Upper lobe of left lung (tissue), 6 donors: ENCODE measurements around the gene EPHB2. TPM values are rescaled to one million over a fixed set of nuclear protein-coding genes. Genes with fewer than 3 reads are reported as not detected.

Source experiments
- ATAC-seq, 2 donors: fragments of 200-7000 bp; cut with Tn5 transposase; one replicate each; pipeline ENCODE4 v1.9.1; 2022; ENCODE audit warnings: mild to moderate bottlenecking in 2 of 2, moderate library complexity in 2 of 2; ENCODE audit not compliant: low FRiP score in 2 of 2
- DNase-seq, 2 donors: peaks; one replicate each; pipeline ENCODE4 v3.0.0-alpha.2; 2019 to 2020
- H3K27ac ChIP-seq, 4 donors: fragments of 200-600 bp; sonication (generic); one replicate each; pipeline ENCODE4 v1.5.1; 2016 to 2019
- H3K27me3 ChIP-seq, 4 donors: fragments of 200-600 bp; sonication (generic); one replicate each; pipeline ENCODE4 v1.5.1; 2017 to 2019
- H3K36me3 ChIP-seq, 4 donors: fragments of 200-600 bp; sonication (generic); one replicate each; pipeline ENCODE4 v1.5.1; 2016 to 2019
- H3K4me1 ChIP-seq, 4 donors: fragments of 200-600 bp; sonication (generic); one replicate each; pipeline ENCODE4 v1.5.1; 2018 to 2019
- H3K4me3 ChIP-seq, 4 donors: fragments of 200-600 bp; sonication (generic); one replicate each; pipeline ENCODE4 v1.5.1; 2017 to 2019; ENCODE audit warnings: mild to moderate bottlenecking in 2 of 4, moderate library complexity in 1 of 4
- H3K9me3 ChIP-seq, 4 donors: fragments of 200-600 bp; sonication (generic); one replicate each; pipeline ENCODE4 v1.5.1; 2018 to 2019
- EP300 ChIP-seq, 4 donors: sonication (generic); formaldehyde crosslinking; IDR thresholded peaks; one replicate each; pipeline ENCODE4 v1.5.1; 2017; ENCODE audit warnings: antibody characterized with exemption in 4 of 4, control low read depth in 2 of 4
- POLR2A ChIP-seq, 4 donors: fragments of 450-650 bp; IDR thresholded peaks; one replicate each; pipeline ENCODE4 v1.5.1; 2016 to 2017; ENCODE audit warnings: antibody characterized with exemption in 4 of 4, mild to moderate bottlenecking in 2 of 4
- POLR2AphosphoS5 ChIP-seq, 2 donors: sonication (generic); formaldehyde crosslinking; IDR thresholded peaks; one replicate each; pipeline ENCODE4 v1.5.1; 2017; ENCODE audit warnings: antibody characterized with exemption in 2 of 2
- WGBS, 2 donors: methylation state at CpG; one replicate each; pipeline ENCODE4 v1.1.5; 2017 to 2018; 5-methylcytosine and 5-hydroxymethylcytosine counted together
- total RNA-seq, 6 donors: library from RNA; depleted of rRNA in 4 of 6; stranded (reverse); fragments of >200 nt in 4 of 6; gene quantifications; one replicate each; pipeline versions ENCODE4 v1.1.0 to v1.2.1, GENCODE V29; 2016 to 2021
- TF ChIP-seq, protein P1 (sequence below), 6 experiments: fragments of 450-650 bp in 4 of 6; fragments of 200-600 bp in 2 of 6; sonication (generic) in 2 of 6; IDR thresholded peaks; one replicate each; pipeline ENCODE4 v1.5.1; 2016 to 2019; ENCODE audit warnings: antibody characterized with exemption in 6 of 6
- donor health status: DM: no; HTN: no; CAD: no; lungs with moderate emphysema.
- donor health status: DM: no; HTN: yes; CAD: no; lungs with severe emphysema.

The EPHB2 gene
- total RNA-seq, 6 donors from 2014 or later = 1.0 to 8.8 (median 5.6) TPM

GRCh38 chr1:22681556-22682276 lies 28.9 kb upstream of the EPHB2 start:
- no peaks in the 10 kb centered on the region for H3K4me1 ChIP-seq
- H3K27ac ChIP-seq = no peak overlapping the region
- 77 to 85% methylated on average over 15 of the region's 15 CpGs for WGBS, 2 donors
- DNase-seq = no peak
- no peak overlapping the region for H3K4me3 ChIP-seq
- peaks cover 0 to 8% (median 0%) of the 10 kb centered on the region in 4 donors for H3K27me3 ChIP-seq
- no peak for ATAC-seq
- H3K36me3 ChIP-seq = no peaks in the 10 kb centered on the region
- no peaks in the 10 kb centered on the region for H3K9me3 ChIP-seq
- TF ChIP-seq POLR2AphosphoS5 (IDR thresholded peaks at IDR 0.05) (no peak), EP300 (IDR thresholded peaks at IDR 0.05) (no peak), POLR2A (IDR thresholded peaks at IDR 0.05) (no peak)
- TF ChIP-seq, protein P1, sequence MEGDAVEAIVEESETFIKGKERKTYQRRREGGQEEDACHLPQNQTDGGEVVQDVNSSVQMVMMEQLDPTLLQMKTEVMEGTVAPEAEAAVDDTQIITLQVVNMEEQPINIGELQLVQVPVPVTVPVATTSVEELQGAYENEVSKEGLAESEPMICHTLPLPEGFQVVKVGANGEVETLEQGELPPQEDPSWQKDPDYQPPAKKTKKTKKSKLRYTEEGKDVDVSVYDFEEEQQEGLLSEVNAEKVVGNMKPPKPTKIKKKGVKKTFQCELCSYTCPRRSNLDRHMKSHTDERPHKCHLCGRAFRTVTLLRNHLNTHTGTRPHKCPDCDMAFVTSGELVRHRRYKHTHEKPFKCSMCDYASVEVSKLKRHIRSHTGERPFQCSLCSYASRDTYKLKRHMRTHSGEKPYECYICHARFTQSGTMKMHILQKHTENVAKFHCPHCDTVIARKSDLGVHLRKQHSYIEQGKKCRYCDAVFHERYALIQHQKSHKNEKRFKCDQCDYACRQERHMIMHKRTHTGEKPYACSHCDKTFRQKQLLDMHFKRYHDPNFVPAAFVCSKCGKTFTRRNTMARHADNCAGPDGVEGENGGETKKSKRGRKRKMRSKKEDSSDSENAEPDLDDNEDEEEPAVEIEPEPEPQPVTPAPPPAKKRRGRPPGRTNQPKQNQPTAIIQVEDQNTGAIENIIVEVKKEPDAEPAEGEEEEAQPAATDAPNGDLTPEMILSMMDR (IDR thresholded peaks at IDR 0.05) = no peak

- no peaks in the 10 kb centered on the region for H3K9me3 ChIP-seq
- H3K4me3 ChIP-seq = no peak overlapping the region
- WGBS, 2 donors = 61 to 86% methylated on average over 1 of the region's 1 CpG
- H3K4me1 ChIP-seq = no peaks in the 10 kb centered on the region
- TF ChIP-seq, protein P1 (IDR thresholded peaks at IDR 0.05) = no peak
- TF ChIP-seq POLR2AphosphoS5 (IDR thresholded peaks at IDR 0.05) = no peak
- no peak for TF ChIP-seq EP300 (IDR thresholded peaks at IDR 0.05)
- TF ChIP-seq POLR2A (IDR thresholded peaks at IDR 0.05) = no peak
- no peaks in the 10 kb centered on the region for H3K36me3 ChIP-seq
- DNase-seq = no peak
- no peak for ATAC-seq
- H3K27me3 ChIP-seq = peaks cover 0 to 3% (median 0%) of the 10 kb centered on the region in 4 donors
- H3K27ac ChIP-seq = no peak overlapping the region
Measured at GRCh38 chr1:22683547-22683946, 27.1 kb upstream of the EPHB2 start.

DNA sequence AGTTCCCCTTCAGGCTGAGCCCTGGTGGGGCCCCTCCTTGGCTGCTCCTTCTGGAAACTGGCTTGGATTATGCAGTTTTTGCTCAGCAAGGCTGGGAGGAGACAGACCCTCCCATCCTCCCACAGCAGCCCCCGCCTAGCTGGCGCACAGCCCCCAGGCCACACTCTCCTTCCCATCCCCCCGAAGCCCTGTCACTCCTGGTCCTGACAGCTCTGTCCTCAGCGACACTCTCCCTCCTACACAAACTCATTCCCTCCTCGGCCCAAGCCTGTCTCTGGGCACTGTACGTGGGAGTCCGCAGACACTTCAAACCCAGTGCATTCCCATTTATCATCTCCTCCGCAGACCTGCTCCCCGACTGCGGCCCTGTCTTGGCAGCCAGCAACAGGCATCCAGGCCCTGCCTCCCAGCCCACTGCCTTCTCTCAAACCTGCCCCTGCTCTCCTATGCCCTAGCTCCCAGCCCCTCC lies 25.0 kb upstream of the EPHB2 start:
- H3K36me3 ChIP-seq = no peaks in the 10 kb centered on the region
- no peaks in the 10 kb centered on the region for H3K4me1 ChIP-seq
- no peaks in the 10 kb centered on the region for H3K27me3 ChIP-seq
- peak in 1 of 2 donors; percentile 45 for DNase-seq
- H3K9me3 ChIP-seq = no peaks in the 10 kb centered on the region
- H3K27ac ChIP-seq = no peak overlapping the region
- peak in 1 of 2 donors; percentile 33 for ATAC-seq
- WGBS, 2 donors = 54 to 63% methylated on average over 10 of the region's 10 CpGs
- no peak overlapping the region for H3K4me3 ChIP-seq
- TF ChIP-seq EP300 (IDR thresholded peaks at IDR 0.05) (no peak), POLR2A (IDR thresholded peaks at IDR 0.05) (no peak), POLR2AphosphoS5 (IDR thresholded peaks at IDR 0.05) (no peak)
- TF ChIP-seq, protein P1 (IDR thresholded peaks at IDR 0.05) = no peak

GRCh38 chr1:22687191-22687590 lies 23.4 kb upstream of the EPHB2 start:
- H3K4me1 ChIP-seq = no peaks in the 10 kb centered on the region
- no peak for ATAC-seq
- WGBS, 2 donors = 70 to 78% methylated on average over 2 of the region's 2 CpGs

More at GRCh38 chr1:22687191-22687590, 23.4 kb upstream of the EPHB2 start:
- no peak for TF ChIP-seq POLR2AphosphoS5 (IDR thresholded peaks at IDR 0.05)
- TF ChIP-seq EP300 (IDR thresholded peaks at IDR 0.05) = no peak
- TF ChIP-seq POLR2A (IDR thresholded peaks at IDR 0.05) = no peak
- TF ChIP-seq, protein P1 (IDR thresholded peaks at IDR 0.05) = no peak
- Histone ChIP-seq H3K9me3 (no peaks in the 10 kb centered on the region), H3K27me3 (no peaks in the 10 kb centered on the region), H3K27ac (no peak overlapping the region), H3K4me3 (no peak overlapping the region), H3K36me3 (no peaks in the 10 kb centered on the region)
- no peak for DNase-seq
